Measurements from ENCODE around the gene MTOR. TPM values are rescaled to one million over a fixed set of nuclear protein-coding genes. Genes with fewer than 3 reads are reported as not detected.
"Not testable (repeated sequence)": the region's sequence is repeated elsewhere in the genome, so short reads cannot be mapped to it uniquely, and the experiment has no call there.

Gene MTOR
- total RNA-seq, 4 donors from 2014 or later: 40.4 to 51.4 (median 49.6) TPM

GRCh38 chr1:11182884-11183283 lies 79.5 kb downstream of the MTOR start:
- peaks cover 0 to 94% (median 45%) of the 10 kb centered on the region in 4 donors for H3K4me1 ChIP-seq
- no peaks in the 10 kb centered on the region for H3K9me3 ChIP-seq
- H3K27ac ChIP-seq: peak overlapping the region in 2 of 4 donors; percentile 27 to 89
- 94 to 95% methylated on average over 3 of the region's 3 CpGs for WGBS, 2 donors
- no peak overlapping the region for H3K4me3 ChIP-seq
- peaks cover 0 to 5% (median 0%) of the 10 kb centered on the region in 3 donors for H3K36me3 ChIP-seq
- DNase-seq (ENCODE audit: low spot score in 2 of 2): no peak
- no peaks in the 10 kb centered on the region for H3K27me3 ChIP-seq
- TF ChIP-seq, protein P1, sequence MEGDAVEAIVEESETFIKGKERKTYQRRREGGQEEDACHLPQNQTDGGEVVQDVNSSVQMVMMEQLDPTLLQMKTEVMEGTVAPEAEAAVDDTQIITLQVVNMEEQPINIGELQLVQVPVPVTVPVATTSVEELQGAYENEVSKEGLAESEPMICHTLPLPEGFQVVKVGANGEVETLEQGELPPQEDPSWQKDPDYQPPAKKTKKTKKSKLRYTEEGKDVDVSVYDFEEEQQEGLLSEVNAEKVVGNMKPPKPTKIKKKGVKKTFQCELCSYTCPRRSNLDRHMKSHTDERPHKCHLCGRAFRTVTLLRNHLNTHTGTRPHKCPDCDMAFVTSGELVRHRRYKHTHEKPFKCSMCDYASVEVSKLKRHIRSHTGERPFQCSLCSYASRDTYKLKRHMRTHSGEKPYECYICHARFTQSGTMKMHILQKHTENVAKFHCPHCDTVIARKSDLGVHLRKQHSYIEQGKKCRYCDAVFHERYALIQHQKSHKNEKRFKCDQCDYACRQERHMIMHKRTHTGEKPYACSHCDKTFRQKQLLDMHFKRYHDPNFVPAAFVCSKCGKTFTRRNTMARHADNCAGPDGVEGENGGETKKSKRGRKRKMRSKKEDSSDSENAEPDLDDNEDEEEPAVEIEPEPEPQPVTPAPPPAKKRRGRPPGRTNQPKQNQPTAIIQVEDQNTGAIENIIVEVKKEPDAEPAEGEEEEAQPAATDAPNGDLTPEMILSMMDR (IDR thresholded peaks at IDR 0.05): no peak
- TF ChIP-seq EP300 (IDR thresholded peaks at IDR 0.05): no peak
- TF ChIP-seq POLR2A (IDR thresholded peaks at IDR 0.05): no peak

DNA sequence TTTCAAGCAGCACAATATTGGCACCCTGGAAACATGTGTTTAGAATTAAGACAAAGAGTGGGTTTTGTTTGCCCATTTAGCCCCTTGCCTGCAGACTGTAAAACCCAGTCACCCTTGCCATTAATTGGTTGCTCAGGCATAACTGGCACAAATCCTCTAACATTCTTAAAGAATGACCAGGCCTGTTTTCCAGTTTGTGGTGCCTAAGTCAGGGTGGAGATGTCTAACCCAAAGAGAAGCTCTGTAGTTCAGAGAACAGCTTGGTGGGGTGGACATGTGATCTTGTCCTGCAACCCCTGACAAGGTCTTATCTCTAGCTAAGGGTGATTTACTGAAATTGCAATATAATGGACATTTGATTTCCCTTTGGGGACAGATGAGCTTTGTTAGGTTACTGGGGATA lies 82.0 kb downstream of the MTOR start:
- H3K9me3 ChIP-seq: no peaks in the 10 kb centered on the region
- no peaks in the 10 kb centered on the region for H3K27me3 ChIP-seq
- H3K36me3 ChIP-seq: peaks cover 0 to 5% (median 0%) of the 10 kb centered on the region in 3 donors
- H3K4me1 ChIP-seq: peaks cover 0 to 91% (median 41%) of the 10 kb centered on the region in 4 donors
- peak overlapping the region in 3 of 4 donors; percentile 34 to 89 (median 70) for H3K27ac ChIP-seq
- TF ChIP-seq EP300 (IDR thresholded peaks at IDR 0.05) (peak in 1 of 2 donors; percentile 23), POLR2A (IDR thresholded peaks at IDR 0.05) (no peak)
- TF ChIP-seq, protein P1 (IDR thresholded peaks at IDR 0.05): no peak
- H3K4me3 ChIP-seq: no peak overlapping the region
- no peak for DNase-seq (ENCODE audit: low spot score in 2 of 2)

- peak overlapping the region in 3 of 4 donors; percentile 34 to 89 (median 70) for H3K27ac ChIP-seq
- WGBS, 2 donors: 35 to 50% methylated on average over 3 of the region's 3 CpGs
- H3K36me3 ChIP-seq; H3K4me3 ChIP-seq; H3K9me3 ChIP-seq; DNase-seq (ENCODE audit: low spot score in 2 of 2); H3K27me3 ChIP-seq: not testable (repeated sequence)
- H3K4me1 ChIP-seq: peaks cover 0 to 91% (median 38%) of the 10 kb centered on the region in 4 donors
Observed at GRCh38 chr1:11179749-11180148, 82.6 kb downstream of the MTOR start.

GRCh38 chr1:11179125-11179524 lies 83.2 kb downstream of the MTOR start:
- no peak for DNase-seq (ENCODE audit: low spot score in 2 of 2)
- Histone ChIP-seq H3K4me3 (no peak overlapping the region), H3K4me1 (peaks cover 0 to 91% (median 38%) of the 10 kb centered on the region in 4 donors), H3K27ac (peak overlapping the region in 3 of 4 donors; percentile 50 to 89 (median 70)), H3K9me3 (no peaks in the 10 kb centered on the region), H3K36me3 (peaks cover 0 to 5% (median 0%) of the 10 kb centered on the region in 3 donors), H3K27me3 (no peaks in the 10 kb centered on the region)
- TF ChIP-seq EP300 (IDR thresholded peaks at IDR 0.05) (no peak), POLR2A (IDR thresholded peaks at IDR 0.05) (no peak)
- TF ChIP-seq, protein P1 (IDR thresholded peaks at IDR 0.05): no peak

DNA sequence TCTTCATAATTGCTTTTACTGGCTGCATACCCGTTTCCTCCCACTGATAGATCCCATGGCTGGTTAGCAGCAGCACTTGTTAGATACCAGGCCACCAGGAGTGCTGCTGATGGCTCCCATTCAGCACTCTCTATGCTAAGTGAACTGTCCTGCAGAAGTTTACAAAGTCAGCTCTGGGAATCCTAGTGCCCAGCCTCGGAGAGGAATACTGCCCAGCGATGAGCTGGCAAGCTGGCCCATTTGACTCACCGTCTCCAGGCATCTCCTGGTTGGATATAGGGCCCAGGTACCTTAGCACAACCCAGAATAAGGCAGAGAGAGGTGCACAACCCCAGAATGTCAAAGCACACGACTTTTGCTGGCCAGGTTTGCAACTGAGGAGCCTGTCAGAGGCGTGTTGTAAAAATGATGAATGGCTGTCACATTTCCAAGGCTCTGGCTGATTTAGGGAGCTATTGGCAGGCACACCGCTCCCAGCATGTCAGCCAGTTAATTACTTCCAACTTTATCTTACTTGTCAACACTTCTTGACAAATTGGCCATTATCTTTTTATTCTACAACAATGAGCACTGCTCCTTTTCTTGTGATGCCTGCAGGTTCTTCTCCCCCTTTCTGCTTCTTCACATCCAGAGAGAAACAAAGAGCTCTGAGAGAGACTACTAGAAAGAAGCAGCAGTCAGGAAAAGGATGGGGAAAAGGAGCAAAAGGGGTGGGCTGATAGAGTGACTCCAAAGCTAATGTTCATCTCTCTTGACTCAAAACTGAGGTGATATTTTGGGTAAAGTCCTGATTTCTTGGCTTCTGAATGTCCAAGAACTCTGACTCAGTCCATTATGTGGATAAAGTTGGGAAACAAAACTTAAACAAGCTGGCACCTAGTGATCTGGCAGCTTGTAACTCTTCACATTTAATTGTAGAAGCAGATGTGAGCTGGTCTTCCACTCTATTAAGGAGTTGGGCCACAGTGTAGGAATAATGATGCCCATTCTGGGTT lies 84.0 kb downstream of the MTOR start:
- Histone ChIP-seq H3K27me3 (no peaks in the 10 kb centered on the region), H3K36me3 (peaks cover 0 to 5% (median 0%) of the 10 kb centered on the region in 3 donors), H3K27ac (peak overlapping the region in 3 of 4 donors; percentile 50 to 89 (median 70)), H3K4me3 (no peak overlapping the region), H3K9me3 (no peaks in the 10 kb centered on the region), H3K4me1 (peaks cover 0 to 86% (median 37%) of the 10 kb centered on the region in 4 donors)
- TF ChIP-seq, protein P1 (IDR thresholded peaks at IDR 0.05): no peak
- TF ChIP-seq POLR2A (IDR thresholded peaks at IDR 0.05) (no peak), EP300 (IDR thresholded peaks at IDR 0.05) (peak in 1 of 2 donors; percentile 30)
- no peak for DNase-seq (ENCODE audit: low spot score in 2 of 2)
- WGBS, 2 donors: 29 to 36% methylated on average over 7 of the region's 7 CpGs
